ENCODE results near the gene ARHGAP27. TPM values are rescaled to one million over a fixed set of nuclear protein-coding genes. Genes with fewer than 3 reads are reported as not detected.

ARHGAP27 gene
- polyA plus RNA-seq, 1 donor, result 90.4 TPM

DNA sequence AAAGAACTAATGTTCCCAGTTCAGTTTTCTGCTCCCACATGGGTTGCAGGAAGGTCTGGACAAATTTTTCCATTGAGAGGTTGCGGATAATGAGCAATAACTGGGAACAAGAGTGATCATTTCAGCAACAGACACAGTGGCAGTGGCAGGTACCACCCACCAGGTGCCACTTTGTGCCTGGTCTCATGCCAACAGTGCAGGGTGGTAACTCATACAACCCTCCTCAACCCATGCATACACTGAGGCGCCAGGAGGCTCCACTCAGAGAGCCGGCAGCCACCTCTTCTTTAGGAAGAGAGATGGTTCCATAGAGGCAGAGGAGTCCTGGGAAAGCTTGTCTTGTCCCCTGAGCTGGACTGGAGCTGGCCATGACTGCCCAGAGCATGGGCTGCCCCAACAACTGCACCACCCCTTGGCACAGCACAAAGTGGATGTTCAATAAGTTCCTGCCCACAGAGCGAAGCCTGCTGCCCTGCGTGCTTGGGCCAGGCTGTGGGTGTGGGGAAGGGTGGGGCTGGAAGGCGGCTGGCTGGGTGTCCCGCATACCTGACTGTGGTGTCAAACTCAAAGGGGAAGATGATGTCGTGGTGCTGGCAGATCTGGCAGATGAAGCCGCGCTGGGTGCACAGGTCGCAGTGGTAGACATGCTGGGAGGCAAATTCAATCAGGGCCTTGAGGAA lies 6.4 kb upstream of the ARHGAP27 start:
- H3K27ac ChIP-seq (ENCODE audit: low read length), result no peak overlapping the region
- WGBS (ENCODE audit: insufficient coverage, low lambda C conversion rate), result no CpG with 5 or more reads among the region's 11 CpGs
- H3K36me3 ChIP-seq (ENCODE audit: control insufficient read depth, insufficient read depth, low read length), result peaks cover 32% of the 10 kb centered on the region
- no peaks in the 10 kb centered on the region for H3K27me3 ChIP-seq (ENCODE audit: control insufficient read depth, insufficient read depth, low read length)
- no peak for DNase-seq
- H3K4me3 ChIP-seq (ENCODE audit: low read length), result no peak overlapping the region
- H3K9me3 ChIP-seq (ENCODE audit: control insufficient read depth, low read depth, low read length), result no peaks in the 10 kb centered on the region
- H3K4me1 ChIP-seq (ENCODE audit: control insufficient read depth, insufficient read depth, low read length), result peaks cover 5% of the 10 kb centered on the region

GRCh38 chr17:45437465-45438283 lies 5.0 kb upstream of the ARHGAP27 start:
- Histone ChIP-seq H3K4me3 (ENCODE audit: low read length) (no peak overlapping the region), H3K9me3 (ENCODE audit: control insufficient read depth, low read depth, low read length) (no peaks in the 10 kb centered on the region), H3K27ac (ENCODE audit: low read length) (no peak overlapping the region), H3K27me3 (ENCODE audit: control insufficient read depth, insufficient read depth, low read length) (peaks cover 6% of the 10 kb centered on the region), H3K4me1 (ENCODE audit: control insufficient read depth, insufficient read depth, low read length) (peaks cover 12% of the 10 kb centered on the region), H3K36me3 (ENCODE audit: control insufficient read depth, insufficient read depth, low read length) (peaks cover 32% of the 10 kb centered on the region)
- DNase-seq, result no peak
- WGBS (ENCODE audit: insufficient coverage, low lambda C conversion rate), result no CpG with 5 or more reads among the region's 30 CpGs

GRCh38 chr17:45436625-45437464 lies 4.2 kb upstream of the ARHGAP27 start:
- Histone ChIP-seq H3K27ac (ENCODE audit: low read length) (no peak overlapping the region), H3K36me3 (ENCODE audit: control insufficient read depth, insufficient read depth, low read length) (peaks cover 32% of the 10 kb centered on the region), H3K4me3 (ENCODE audit: low read length) (no peak overlapping the region), H3K27me3 (ENCODE audit: control insufficient read depth, insufficient read depth, low read length) (peaks cover 12% of the 10 kb centered on the region), H3K4me1 (ENCODE audit: control insufficient read depth, insufficient read depth, low read length) (peaks cover 17% of the 10 kb centered on the region), H3K9me3 (ENCODE audit: control insufficient read depth, low read depth, low read length) (peaks cover 2% of the 10 kb centered on the region)
- DNase-seq, result no peak
- no CpG with 5 or more reads among the region's 23 CpGs for WGBS (ENCODE audit: insufficient coverage, low lambda C conversion rate)

GRCh38 chr17:45436161-45436560 lies 3.5 kb upstream of the ARHGAP27 start:
- WGBS (ENCODE audit: insufficient coverage, low lambda C conversion rate), result no CpG with 5 or more reads among the region's 10 CpGs
- Histone ChIP-seq H3K4me1 (ENCODE audit: control insufficient read depth, insufficient read depth, low read length) (peaks cover 22% of the 10 kb centered on the region), H3K4me3 (ENCODE audit: low read length) (no peak overlapping the region), H3K36me3 (ENCODE audit: control insufficient read depth, insufficient read depth, low read length) (peaks cover 32% of the 10 kb centered on the region), H3K27me3 (ENCODE audit: control insufficient read depth, insufficient read depth, low read length) (peaks cover 18% of the 10 kb centered on the region), H3K9me3 (ENCODE audit: control insufficient read depth, low read depth, low read length) (peaks cover 2% of the 10 kb centered on the region), H3K27ac (ENCODE audit: low read length) (no peak overlapping the region)
- no peak for DNase-seq

- no peak overlapping the region for H3K4me3 ChIP-seq (ENCODE audit: low read length)
- no peak for DNase-seq
- H3K9me3 ChIP-seq (ENCODE audit: control insufficient read depth, low read depth, low read length), result peaks cover 2% of the 10 kb centered on the region
- H3K36me3 ChIP-seq (ENCODE audit: control insufficient read depth, insufficient read depth, low read length), result peaks cover 32% of the 10 kb centered on the region
- no CpG with 5 or more reads among the region's 5 CpGs for WGBS (ENCODE audit: insufficient coverage, low lambda C conversion rate)
- peaks cover 25% of the 10 kb centered on the region for H3K27me3 ChIP-seq (ENCODE audit: control insufficient read depth, insufficient read depth, low read length)
- H3K4me1 ChIP-seq (ENCODE audit: control insufficient read depth, insufficient read depth, low read length), result peaks cover 26% of the 10 kb centered on the region
- H3K27ac ChIP-seq (ENCODE audit: low read length), result no peak overlapping the region
Measured at GRCh38 chr17:45435481-45435880, 2.8 kb upstream of the ARHGAP27 start.

GRCh38 chr17:45433159-45433535 lies 477 bp upstream of the ARHGAP27 start:
- Histone ChIP-seq H3K4me1 (ENCODE audit: control insufficient read depth, insufficient read depth, low read length) (peaks cover 39% of the 10 kb centered on the region), H3K27ac (ENCODE audit: low read length) (no peak overlapping the region), H3K27me3 (ENCODE audit: control insufficient read depth, insufficient read depth, low read length) (peaks cover 45% of the 10 kb centered on the region), H3K4me3 (ENCODE audit: low read length) (no peak overlapping the region), H3K9me3 (ENCODE audit: control insufficient read depth, low read depth, low read length) (peaks cover 4% of the 10 kb centered on the region), H3K36me3 (ENCODE audit: control insufficient read depth, insufficient read depth, low read length) (peaks cover 24% of the 10 kb centered on the region)
- 40% methylated on average over 1 of the region's 4 CpGs for WGBS (ENCODE audit: insufficient coverage, low lambda C conversion rate)
- peak in 1 of 2 donors; percentile 8 for DNase-seq

- Histone ChIP-seq H3K4me1 (ENCODE audit: control insufficient read depth, insufficient read depth, low read length) (peaks cover 49% of the 10 kb centered on the region), H3K9me3 (ENCODE audit: control insufficient read depth, low read depth, low read length) (peaks cover 4% of the 10 kb centered on the region), H3K36me3 (ENCODE audit: control insufficient read depth, insufficient read depth, low read length) (peaks cover 13% of the 10 kb centered on the region), H3K27me3 (ENCODE audit: control insufficient read depth, insufficient read depth, low read length) (peaks cover 50% of the 10 kb centered on the region), H3K27ac (ENCODE audit: low read length) (no peak overlapping the region), H3K4me3 (ENCODE audit: low read length) (peak overlapping the region; percentile 52)
- no CpG with 5 or more reads among the region's 64 CpGs for WGBS (ENCODE audit: insufficient coverage, low lambda C conversion rate)
- DNase-seq, result peak; percentile 72 to 88
Measured at GRCh38 chr17:45431531-45432404, 902 bp downstream of the ARHGAP27 start.

DNA sequence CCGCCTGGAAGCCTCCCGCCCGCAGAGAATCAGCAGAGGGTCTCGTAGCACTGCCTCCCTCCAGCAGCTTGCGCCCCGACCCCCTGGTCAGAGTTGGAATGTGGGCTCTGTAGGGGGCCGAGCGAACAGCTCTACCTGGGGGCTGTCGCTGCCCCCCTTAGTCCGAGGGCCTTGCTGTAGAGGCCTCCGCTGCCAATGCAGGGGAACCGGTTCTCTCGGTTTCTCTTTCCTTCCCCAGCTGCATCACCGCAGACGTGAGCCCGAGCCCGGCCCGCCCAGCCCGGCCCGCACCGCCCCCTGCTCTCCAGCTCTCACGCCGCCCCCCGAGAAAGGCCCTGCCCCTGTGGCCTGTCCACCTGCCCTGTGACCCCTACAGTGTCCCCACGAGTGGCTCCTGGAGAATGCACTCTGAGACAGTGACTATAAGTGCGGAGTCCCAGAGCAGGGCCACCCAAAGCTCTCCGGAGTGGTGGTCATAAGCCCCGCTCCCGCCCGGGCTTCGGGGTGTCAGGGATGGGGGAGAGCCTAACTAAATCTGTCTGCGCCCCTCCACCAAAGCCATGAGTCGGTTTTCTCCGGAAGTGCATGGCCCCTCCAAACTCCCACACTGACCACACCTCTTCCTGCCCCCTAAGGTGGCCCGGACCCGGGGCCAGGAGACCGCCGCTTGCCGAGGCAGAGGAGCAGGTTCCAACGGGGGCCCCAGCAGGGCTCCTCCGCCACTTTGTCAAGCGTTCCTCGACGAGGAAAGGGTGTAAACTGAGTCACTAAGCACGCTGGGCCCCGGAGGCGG lies 1.7 kb downstream of the ARHGAP27 start:
- H3K36me3 ChIP-seq (ENCODE audit: control insufficient read depth, insufficient read depth, low read length), result peaks cover 5% of the 10 kb centered on the region
- H3K27me3 ChIP-seq (ENCODE audit: control insufficient read depth, insufficient read depth, low read length), result peaks cover 50% of the 10 kb centered on the region
- peaks cover 4% of the 10 kb centered on the region for H3K9me3 ChIP-seq (ENCODE audit: control insufficient read depth, low read depth, low read length)
- peaks cover 53% of the 10 kb centered on the region for H3K4me1 ChIP-seq (ENCODE audit: control insufficient read depth, insufficient read depth, low read length)
- no peak overlapping the region for H3K27ac ChIP-seq (ENCODE audit: low read length)
- peak overlapping the region; percentile 52 for H3K4me3 ChIP-seq (ENCODE audit: low read length)
- WGBS (ENCODE audit: insufficient coverage, low lambda C conversion rate), result no CpG with 5 or more reads among the region's 47 CpGs
- peak; percentile 73 to 90 for DNase-seq

DNA sequence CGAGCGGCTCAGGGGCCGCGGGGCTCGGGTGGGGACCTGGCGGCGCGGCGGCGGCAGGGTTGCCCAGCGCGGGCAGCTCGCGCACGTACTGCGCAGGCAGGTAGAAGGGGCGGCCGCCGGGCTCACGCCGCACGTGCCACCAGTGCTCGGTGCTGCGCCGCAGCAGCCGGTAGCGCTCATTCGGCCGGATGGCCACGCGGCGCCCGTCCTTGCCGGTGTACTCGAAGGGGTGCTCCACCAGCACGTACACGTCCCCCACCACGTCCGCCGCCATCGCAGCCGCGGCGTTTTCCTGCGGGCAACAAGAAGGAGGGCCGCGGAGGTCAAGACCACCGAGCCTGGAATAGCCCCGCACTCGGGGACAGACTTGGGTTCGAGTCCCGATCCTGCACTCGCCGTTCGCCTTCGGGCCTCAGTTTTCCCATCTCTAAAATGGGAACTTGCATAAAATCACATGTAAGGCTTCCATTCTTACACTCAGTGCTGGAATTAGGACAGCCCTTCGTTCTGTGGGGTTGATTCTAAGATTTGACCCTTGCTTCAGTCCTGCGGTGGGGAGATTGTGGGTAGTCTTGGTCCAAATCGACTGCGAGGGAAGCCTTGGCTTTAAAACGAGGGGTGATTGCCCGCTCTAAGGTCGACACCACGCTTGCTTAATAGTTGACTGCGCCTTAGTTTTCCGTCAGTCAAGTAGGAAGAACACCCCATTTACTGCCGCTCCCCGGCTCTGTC lies 2.5 kb downstream of the ARHGAP27 start:
- Histone ChIP-seq H3K27ac (ENCODE audit: low read length) (no peak overlapping the region), H3K4me1 (ENCODE audit: control insufficient read depth, insufficient read depth, low read length) (peaks cover 55% of the 10 kb centered on the region), H3K4me3 (ENCODE audit: low read length) (peak overlapping the region; percentile 52), H3K36me3 (ENCODE audit: control insufficient read depth, insufficient read depth, low read length) (no peaks in the 10 kb centered on the region), H3K9me3 (ENCODE audit: control insufficient read depth, low read depth, low read length) (peaks cover 4% of the 10 kb centered on the region), H3K27me3 (ENCODE audit: control insufficient read depth, insufficient read depth, low read length) (peaks cover 50% of the 10 kb centered on the region)
- WGBS (ENCODE audit: insufficient coverage, low lambda C conversion rate), result no CpG with 5 or more reads among the region's 68 CpGs
- no peak for DNase-seq

Data from large intestine (tissue), 3 donors.